Measurements from ENCODE around the gene PET100. TPM values are rescaled to one million over a fixed set of nuclear protein-coding genes. Genes with fewer than 3 reads are reported as not detected.

PET100 gene
- total RNA-seq, 1 experiment from 2014 or later = 62.1 TPM

- Histone ChIP-seq H3K36me3 (peaks cover 3% of the 10 kb centered on the region; the same call in 1 of the 2 replicates), H3K9me3 (replicated peaks) (no peaks in the 10 kb centered on the region), H3K4me3 (no peak overlapping the region), H3K4me1 (no peaks in the 10 kb centered on the region), H3K27me3 (no peaks in the 10 kb centered on the region), H3K27ac (no peak overlapping the region)
- DNase-seq = no peak
Measured at GRCh38 chr19:7620442-7621412, 8.9 kb upstream of the PET100 start.

- Histone ChIP-seq H3K4me3 (no peak overlapping the region), H3K27me3 (no peaks in the 10 kb centered on the region), H3K9me3 (replicated peaks) (no peaks in the 10 kb centered on the region), H3K36me3 (peaks cover 8% of the 10 kb centered on the region; the same call in 1 of the 2 replicates), H3K4me1 (no peaks in the 10 kb centered on the region), H3K27ac (no peak overlapping the region)
- peak in 1 of 2 experiments; percentile 16 for DNase-seq
Measured at GRCh38 chr19:7622933-7623685, 6.5 kb upstream of the PET100 start.

GRCh38 chr19:7623725-7624603 lies 5.6 kb upstream of the PET100 start:
- H3K27me3 ChIP-seq = no peaks in the 10 kb centered on the region
- no peaks in the 10 kb centered on the region for H3K9me3 ChIP-seq (replicated peaks)
- H3K4me1 ChIP-seq = no peaks in the 10 kb centered on the region
- H3K4me3 ChIP-seq = no peak overlapping the region
- H3K36me3 ChIP-seq = peaks cover 8% of the 10 kb centered on the region; the same call in 1 of the 2 replicates
- DNase-seq = no peak
- no peak overlapping the region for H3K27ac ChIP-seq

GRCh38 chr19:7624810-7625209 lies 4.8 kb upstream of the PET100 start:
- peaks cover 8% of the 10 kb centered on the region; the same call in 1 of the 2 replicates for H3K36me3 ChIP-seq

GRCh38 chr19:7625763-7626372 lies 3.7 kb upstream of the PET100 start:
- Histone ChIP-seq H3K36me3 (peaks cover 8% of the 10 kb centered on the region; the same call in 1 of the 2 replicates), H3K27ac (no peak overlapping the region), H3K4me1 (no peaks in the 10 kb centered on the region), H3K27me3 (no peaks in the 10 kb centered on the region), H3K4me3 (no peak overlapping the region), H3K9me3 (replicated peaks) (no peaks in the 10 kb centered on the region)
- no peak for DNase-seq

More at GRCh38 chr19:7624810-7625209, 4.8 kb upstream of the PET100 start:
- Histone ChIP-seq H3K27ac (no peak overlapping the region), H3K27me3 (no peaks in the 10 kb centered on the region), H3K4me3 (no peak overlapping the region), H3K4me1 (no peaks in the 10 kb centered on the region), H3K9me3 (replicated peaks) (no peaks in the 10 kb centered on the region)
- no peak for DNase-seq

GRCh38 chr19:7627166-7627565 lies 2.4 kb upstream of the PET100 start:
- no peak for DNase-seq
- Histone ChIP-seq H3K4me3 (no peak overlapping the region), H3K4me1 (no peaks in the 10 kb centered on the region), H3K9me3 (replicated peaks) (no peaks in the 10 kb centered on the region), H3K27me3 (no peaks in the 10 kb centered on the region), H3K27ac (no peak overlapping the region), H3K36me3 (peaks cover 8% of the 10 kb centered on the region; the same call in 1 of the 2 replicates)

- Histone ChIP-seq H3K36me3 (0 out of 2 replicates have a peak, but pooled peaks cover 5% of the 10 kb centered on the region), H3K27me3 (no peaks in the 10 kb centered on the region), H3K4me1 (no peaks in the 10 kb centered on the region), H3K9me3 (replicated peaks) (no peaks in the 10 kb centered on the region), H3K4me3 (peak overlapping the region; percentile 90), H3K27ac (peak overlapping the region; percentile 61)
- peak in 1 of 2 experiments; percentile 14 for DNase-seq
Measured at GRCh38 chr19:7628589-7629311, 843 bp upstream of the PET100 start.

GRCh38 chr19:7631577-7631976 lies 2.0 kb downstream of the PET100 start:
- Histone ChIP-seq H3K4me1 (no peaks in the 10 kb centered on the region), H3K9me3 (replicated peaks) (no peaks in the 10 kb centered on the region), H3K27me3 (no peaks in the 10 kb centered on the region), H3K27ac (no peak overlapping the region), H3K36me3 (0 out of 2 replicates have a peak, but pooled peaks cover 4% of the 10 kb centered on the region), H3K4me3 (no peak overlapping the region)
- no peak for DNase-seq

GRCh38 chr19:7632340-7633203 lies 3.0 kb downstream of the PET100 start:
- no peak for DNase-seq
- Histone ChIP-seq H3K36me3 (no peaks in the 10 kb centered on the region), H3K4me1 (no peaks in the 10 kb centered on the region), H3K27ac (no peak overlapping the region), H3K4me3 (no peak overlapping the region), H3K27me3 (no peaks in the 10 kb centered on the region), H3K9me3 (replicated peaks) (no peaks in the 10 kb centered on the region)

- Histone ChIP-seq H3K27ac (no peak within 1 kb of the TSS), H3K9me3 (replicated peaks) (no peaks in the 10 kb centered on the region), H3K27me3 (no peaks in the 10 kb centered on the region), H3K36me3 (no peaks in the 10 kb centered on the region), H3K4me1 (no peaks in the 10 kb centered on the region), H3K4me3 (no peak within 1 kb of the TSS)
- no peak for DNase-seq
Measured at GRCh38 chr19:7633698-7634097, 4.1 kb downstream of the PET100 start, which contains the start of gene PCP2. Gene PCP2 (minus strand): TSS chr19:7633719. CDS start chr19:7633457, 262 bp downstream.

GRCh38 chr19:7635670-7636069 lies 6.1 kb downstream of the PET100 start:
- Histone ChIP-seq H3K27me3 (no peaks in the 10 kb centered on the region), H3K27ac (no peak overlapping the region), H3K4me3 (no peak overlapping the region), H3K9me3 (replicated peaks) (no peaks in the 10 kb centered on the region), H3K4me1 (no peaks in the 10 kb centered on the region), H3K36me3 (no peaks in the 10 kb centered on the region)
- no peak for DNase-seq

GRCh38 chr19:7636317-7636690 lies 6.7 kb downstream of the PET100 start:
- Histone ChIP-seq H3K9me3 (replicated peaks) (no peaks in the 10 kb centered on the region), H3K27me3 (no peaks in the 10 kb centered on the region), H3K27ac (no peak overlapping the region), H3K4me3 (no peak overlapping the region), H3K4me1 (no peaks in the 10 kb centered on the region), H3K36me3 (no peaks in the 10 kb centered on the region)
- no peak for DNase-seq
